Astrocyte of the hippocampus (primary cell): Measurements from ENCODE around the gene HSD17B3.
"Not testable (repeated sequence)": the region's sequence is repeated elsewhere in the genome, so short reads cannot be mapped to it uniquely, and the experiment has no call there.

Experiments
- DNase-seq: peaks from one replicate; pipeline ENCODE4 v3.0.0; 2011; ENCODE audit warnings: low read depth, low spot score

The HSD17B3 gene

GRCh38 chr9:96195541-96195940 lies 106.4 kb downstream of the HSD17B3 start:
- DNase-seq: no peak

GRCh38 chr9:96193236-96193755 lies 108.7 kb downstream of the HSD17B3 start:
- peak; percentile 13 for DNase-seq

- DNase-seq: no peak
Measured at GRCh38 chr9:96192710-96193109, 109.3 kb downstream of the HSD17B3 start.

GRCh38 chr9:96189995-96190394 lies 112.0 kb downstream of the HSD17B3 start:
- DNase-seq: no peak

- not testable (repeated sequence) for DNase-seq
Measured at GRCh38 chr9:96189581-96189980, 112.4 kb downstream of the HSD17B3 start.

- DNase-seq: no peak
Measured at GRCh38 chr9:96188571-96188970, 113.4 kb downstream of the HSD17B3 start.

- DNase-seq: peak; percentile 9
Measured at GRCh38 chr9:96187151-96187555, 114.8 kb downstream of the HSD17B3 start.

GRCh38 chr9:96186591-96187011 lies 115.4 kb downstream of the HSD17B3 start:
- DNase-seq: peak; percentile 84

GRCh38 chr9:96185518-96186156 lies 116.3 kb downstream of the HSD17B3 start:
- no peak for DNase-seq
